ENCODE results near the gene MIA.

The MIA gene

GRCh38 chr19:40755791-40756190, 19.5 kb upstream of the MIA start:
- ChIA-PET CTCF (interaction anchor here (1.7 kb wide), 1 partner anchor 93 kb away, joined by 3 read pairs; no protein-coding TSS in a partner anchor), POLR2A (no interaction called here)
- DNase-seq (ENCODE audit: low read depth, low spot score): no peak
- TF ChIP-seq CTCF (IDR thresholded peaks at IDR 0.05; ENCODE audit: insufficient read depth, low read length, missing control alignments): no peak
- H3K4me3 ChIP-seq (ENCODE audit: low read depth, low read length): no peak overlapping the region

GRCh38 chr19:40756502-40757110, 18.7 kb upstream of the MIA start:
- CTCF ChIA-PET: interaction anchor here (0.7 kb wide), 1 partner anchor 51 kb away, joined by 3 read pairs; no protein-coding TSS in a partner anchor
- no peak overlapping the region for H3K4me3 ChIP-seq (ENCODE audit: low read depth, low read length)
- DNase-seq (ENCODE audit: low read depth, low spot score): no peak
- no peak for TF ChIP-seq CTCF (IDR thresholded peaks at IDR 0.05; ENCODE audit: insufficient read depth, low read length, missing control alignments)
- POLR2A ChIA-PET: interaction anchor here (1.2 kb wide), 1 partner anchor 21 kb away, joined by 5 read pairs; the partner anchor contains the start of gene RAB4B

- TF ChIP-seq CTCF (IDR thresholded peaks at IDR 0.05; ENCODE audit: insufficient read depth, low read length, missing control alignments): no peak
- no peak for DNase-seq (ENCODE audit: low read depth, low spot score)
- POLR2A ChIA-PET: interaction anchor here (1.2 kb wide), 2 partner anchors 13 to 19 kb away, joined by 3 to 5 read pairs; partner anchors contain the start of gene RAB4B
- no peak overlapping the region for H3K4me3 ChIP-seq (ENCODE audit: low read depth, low read length)
- CTCF ChIA-PET: interaction anchor here (1.2 to 2.1 kb wide), 2 partner anchors 16 to 124 kb away, joined by 3 to 6 read pairs; no protein-coding TSS in a partner anchor
Observed at GRCh38 chr19:40758491-40758890, 16.8 kb upstream of the MIA start.

GRCh38 chr19:40759352-40759751, 16.0 kb upstream of the MIA start:
- no peak for TF ChIP-seq CTCF (IDR thresholded peaks at IDR 0.05; ENCODE audit: insufficient read depth, low read length, missing control alignments)
- DNase-seq (ENCODE audit: low read depth, low spot score): no peak
- ChIA-PET CTCF (no interaction called here), POLR2A (interaction anchor here (0.6 to 1.2 kb wide), 3 partner anchors 12 to 315 kb away, joined by 3 to 5 read pairs (median 3); partner anchors contain the start of gene RAB4B)
- H3K4me3 ChIP-seq (ENCODE audit: low read depth, low read length): no peak overlapping the region

- ChIA-PET CTCF (no interaction called here), POLR2A (no interaction called here)
- no peak for DNase-seq (ENCODE audit: low read depth, low spot score)
Observed at GRCh38 chr19:40762754-40763470, 12.4 kb upstream of the MIA start.

More at GRCh38 chr19:40762754-40763470, 12.4 kb upstream of the MIA start:
- no peak overlapping the region for H3K4me3 ChIP-seq (ENCODE audit: low read depth, low read length)
- TF ChIP-seq CTCF (IDR thresholded peaks at IDR 0.05; ENCODE audit: insufficient read depth, low read length, missing control alignments): no peak
